NCI-H345 treated with DMSO at 0.1 percent for 48 hours (cell line): Measurements from ENCODE around the gene PTPRG.
"Not testable (repeated sequence)": the region's sequence is repeated elsewhere in the genome, so short reads cannot be mapped to it uniquely, and the experiment has no call there.

ENCODE experiments used
- DNase-seq: peaks from one replicate; lab custom pipeline; 2025; ENCODE audit not compliant: unreplicated experiment; lab: John Stamatoyannopoulos, UW

Gene PTPRG

GRCh38 chr3:61716693-61717092, 155.3 kb downstream of the PTPRG start:
- DNase-seq, result not testable (repeated sequence)

- peak; percentile 70 for DNase-seq
These were observed 157.2 kb downstream of the PTPRG start for GRCh38 chr3:61718565-61718964.

- no peak for DNase-seq
These were observed 158.1 kb downstream of the PTPRG start for GRCh38 chr3:61719278-61719977.

DNA sequence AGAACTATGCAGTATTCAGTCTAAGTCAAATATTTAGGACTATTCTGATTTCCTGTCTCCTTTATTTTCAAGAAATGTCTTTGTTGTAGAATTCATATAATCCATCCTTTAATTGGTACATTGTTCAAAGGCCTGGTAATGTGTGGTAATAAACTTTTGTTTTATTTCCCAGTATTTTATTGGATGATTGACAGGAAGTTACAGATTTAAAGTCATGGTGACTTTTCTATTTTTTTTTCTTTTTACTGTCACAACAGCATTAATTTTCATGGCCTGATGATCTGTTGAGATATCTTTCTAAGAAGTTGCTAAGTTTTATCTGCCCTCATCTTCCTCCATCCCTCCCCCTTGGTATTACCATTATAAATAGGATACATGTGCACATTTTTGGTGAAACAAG, 161.7 kb downstream of the PTPRG start:
- no peak for DNase-seq

DNA sequence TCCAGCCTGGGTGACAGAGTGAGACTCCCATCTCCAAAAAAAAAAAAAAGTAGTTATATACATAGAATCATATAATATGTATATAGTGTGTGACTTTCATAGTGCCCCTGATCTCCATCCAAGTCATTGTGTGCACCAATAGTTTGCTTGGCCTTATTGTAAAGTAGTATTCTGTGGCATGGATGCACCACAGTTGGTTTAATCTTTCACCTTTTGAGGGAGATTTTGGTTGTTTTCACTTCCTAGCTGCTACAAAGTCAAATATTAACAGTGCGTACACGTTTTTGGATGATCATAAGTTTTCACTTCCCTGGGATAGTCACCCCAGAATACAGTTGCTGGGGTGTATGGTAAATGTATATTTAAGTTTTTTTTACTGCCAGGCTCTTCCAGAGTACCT, 162.8 kb downstream of the PTPRG start:
- DNase-seq, result no peak

GRCh38 chr3:61724801-61725200, 163.4 kb downstream of the PTPRG start:
- no peak for DNase-seq

- DNase-seq, result no peak
These were observed 164.5 kb downstream of the PTPRG start for GRCh38 chr3:61725851-61726333.

GRCh38 chr3:61727435-61727834, 166.1 kb downstream of the PTPRG start:
- DNase-seq, result no peak

- DNase-seq, result no peak
These were observed 167.8 kb downstream of the PTPRG start for GRCh38 chr3:61729038-61729634.

DNA sequence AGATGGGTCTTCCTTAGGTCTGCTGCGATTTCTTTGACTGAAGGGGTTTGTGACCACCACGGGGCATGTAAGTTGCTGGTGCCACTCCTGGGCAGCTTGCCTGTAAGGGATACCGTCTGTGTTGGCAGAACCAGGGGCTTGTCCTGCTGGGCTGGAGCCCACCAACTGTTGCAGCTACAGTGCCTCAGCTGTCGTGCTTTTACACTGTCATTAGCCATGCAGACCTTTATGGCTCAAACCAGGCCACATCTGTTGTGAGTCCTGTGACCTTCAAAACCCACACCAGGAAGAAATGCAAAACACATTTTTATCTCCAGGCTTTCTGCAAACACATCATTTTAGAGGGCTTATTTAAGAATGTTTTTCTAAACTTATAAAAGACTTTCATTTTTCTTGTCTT, 168.7 kb downstream of the PTPRG start:
- DNase-seq, result no peak

DNA sequence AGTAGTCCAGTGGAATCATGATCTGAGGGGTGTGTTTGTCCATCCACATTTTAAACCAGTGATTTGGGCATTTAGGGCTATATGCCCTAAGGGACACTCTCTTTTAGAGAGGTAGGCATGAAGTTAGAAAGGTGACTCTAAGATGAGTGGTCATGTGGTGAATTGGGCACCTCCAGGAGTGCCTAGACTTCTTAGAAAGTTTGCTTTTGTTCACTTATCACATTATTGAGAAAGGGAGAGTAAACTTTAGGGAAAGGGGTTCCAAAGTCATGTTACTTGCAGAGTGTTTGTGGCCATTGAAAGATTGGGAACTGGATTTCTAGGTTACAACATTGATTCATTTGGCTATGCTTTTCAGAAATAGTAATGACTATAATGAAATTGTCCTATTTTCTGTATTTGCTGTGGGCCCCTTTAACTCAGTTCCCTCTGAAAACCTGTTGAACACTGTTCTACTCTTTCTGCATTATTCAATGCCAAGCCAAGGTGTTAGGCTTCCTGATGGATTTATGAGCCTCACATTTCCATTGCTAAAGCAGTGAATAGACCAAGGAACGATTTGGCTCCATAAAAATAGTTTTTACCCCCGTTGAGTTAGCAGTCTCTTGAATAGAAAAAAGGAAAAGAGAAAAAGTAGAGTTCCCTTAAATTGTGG, 169.3 kb downstream of the PTPRG start:
- no peak for DNase-seq

DNA sequence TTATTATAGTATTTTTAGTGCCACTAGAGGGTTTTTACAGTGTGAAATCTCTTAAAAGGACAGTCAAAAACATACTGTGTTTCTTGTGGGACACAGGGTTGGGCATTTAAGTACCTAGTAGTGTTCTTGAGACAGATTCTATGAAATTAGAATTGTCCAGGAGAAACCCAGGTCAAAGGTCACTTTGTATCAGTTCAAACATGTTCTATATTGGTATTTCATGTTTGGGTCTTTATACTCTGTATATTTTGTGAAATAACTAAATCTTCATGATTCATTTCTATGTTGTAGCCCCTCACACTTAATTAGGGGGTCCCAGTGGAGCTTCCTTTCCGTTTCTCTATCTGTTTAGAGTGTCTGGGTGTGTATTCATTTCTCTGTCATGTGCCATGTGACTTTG, 171.6 kb downstream of the PTPRG start:
- no peak for DNase-seq

DNA sequence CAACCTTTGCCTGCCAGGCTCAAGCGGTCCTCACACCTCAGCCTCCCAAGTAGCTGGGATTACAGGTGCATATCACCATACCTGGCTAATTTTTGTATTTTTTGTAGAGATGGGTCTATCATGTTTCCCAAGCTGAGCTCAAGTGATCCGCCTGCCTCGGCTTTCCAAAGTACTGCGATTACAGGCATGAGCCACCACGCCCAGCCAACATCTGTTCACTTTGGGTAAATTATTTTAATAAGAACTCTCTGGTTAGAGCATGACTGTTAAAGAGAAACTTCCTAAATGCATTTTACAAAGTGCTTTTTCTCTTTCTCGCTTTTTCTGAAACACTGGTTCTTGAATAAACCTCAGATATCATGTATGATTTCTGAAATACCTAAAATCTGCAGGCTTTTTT, 172.5 kb downstream of the PTPRG start:
- no peak for DNase-seq

GRCh38 chr3:61734749-61735686, 173.6 kb downstream of the PTPRG start:
- DNase-seq, result no peak

GRCh38 chr3:61736506-61736905, 175.1 kb downstream of the PTPRG start:
- no peak for DNase-seq

GRCh38 chr3:61739640-61740039, 178.3 kb downstream of the PTPRG start:
- no peak for DNase-seq

DNA sequence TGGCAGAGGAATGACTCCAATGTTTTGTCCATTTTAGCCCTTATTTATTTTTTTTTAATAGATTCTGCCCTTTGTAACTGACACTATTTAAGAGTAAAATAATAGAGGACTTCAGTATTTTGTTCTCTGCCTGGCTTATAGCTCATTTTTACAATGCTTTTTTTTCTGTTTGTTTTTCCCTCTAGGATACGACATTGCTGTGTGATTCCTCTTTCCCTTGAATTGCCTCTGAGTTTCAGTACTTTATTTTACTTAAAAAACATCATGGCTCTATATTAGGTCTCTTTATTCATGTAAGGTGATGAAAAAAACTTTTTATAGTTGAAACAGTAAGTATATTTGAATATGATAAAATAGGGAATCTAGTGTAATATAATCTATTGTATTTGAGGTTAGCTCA, 179.1 kb downstream of the PTPRG start:
- DNase-seq, result no peak

GRCh38 chr3:61741551-61741950, 180.2 kb downstream of the PTPRG start:
- DNase-seq, result no peak

GRCh38 chr3:61742006-61742405, 180.6 kb downstream of the PTPRG start:
- no peak for DNase-seq

DNA sequence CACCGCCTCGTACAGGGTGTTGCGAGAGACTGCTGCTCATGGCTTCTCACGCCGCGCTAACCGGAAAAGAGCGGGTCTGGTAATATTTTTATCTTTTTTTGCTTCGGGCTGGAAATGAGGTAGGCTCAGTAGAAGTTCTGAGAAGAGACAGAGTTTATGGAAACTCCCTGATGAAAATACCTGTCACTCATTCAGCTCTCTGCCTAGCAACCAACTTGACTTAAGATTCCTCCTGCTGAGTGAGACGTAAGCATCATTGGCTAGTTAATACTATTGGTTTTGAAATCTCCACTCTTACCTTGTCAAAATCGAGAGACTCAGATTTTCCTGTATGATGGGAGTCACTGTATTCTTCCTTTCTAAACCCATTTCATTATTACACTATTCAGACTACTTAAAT, 181.7 kb downstream of the PTPRG start:
- DNase-seq, result no peak

DNA sequence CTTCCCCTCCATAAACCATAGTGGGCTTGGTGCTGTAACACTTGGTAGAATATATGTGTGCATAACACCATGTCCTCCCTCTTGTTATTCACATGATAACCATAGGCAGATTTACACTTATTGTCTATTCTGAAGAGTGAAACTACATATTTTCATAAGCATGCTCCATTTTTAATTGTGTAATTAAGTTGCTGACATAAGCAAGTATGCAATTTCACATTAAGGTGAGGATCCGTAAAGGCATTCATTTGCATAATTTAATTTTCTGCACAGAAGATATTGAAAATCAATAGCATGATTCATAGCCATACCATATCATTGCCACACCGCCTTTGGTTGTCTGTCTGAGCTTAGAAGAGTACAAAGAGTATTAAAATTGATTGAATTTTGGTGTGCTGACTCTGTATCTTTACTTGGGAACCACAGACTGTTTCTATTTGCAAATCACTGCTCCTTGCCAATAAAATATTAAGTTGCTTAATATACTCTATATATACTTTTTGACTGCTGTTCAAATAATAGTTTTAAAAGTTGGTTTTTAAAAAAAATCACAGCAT, 182.4 kb downstream of the PTPRG start:
- DNase-seq, result no peak
